H1 (cell line): ENCODE results near the gene UBE3A. TPM values are rescaled to one million over a fixed set of nuclear protein-coding genes. Genes with fewer than 3 reads are reported as not detected.

Experiments used
- CTCF ChIA-PET: fragments of 300-600 bp; sonication (Branson Sonifier 250); formaldehyde crosslinking; loops from one replicate; lab custom pipeline; 2021; ENCODE audit not compliant: partially characterized antibody; lab: Charles Lee
- POLR2A ChIA-PET: fragments of 300-600 bp; sonication (Branson Sonifier 250); formaldehyde crosslinking; loops from one replicate; lab custom pipeline; 2021; ENCODE audit warnings: inconsistent platforms; ENCODE audit not compliant: partially characterized antibody; lab: Charles Lee
- DNase-seq, 2 experiments: peaks; one replicate each; pipeline versions ENCODE4 v3.0.0 to v3.0.0-alpha.2; 2010 to 2022; ENCODE audit warnings: low spot score in 2 of 2, low read depth in 1 of 2, mixed read lengths in 1 of 2
- FAIRE-seq: peaks from 2 replicates; lab custom pipeline; 2011; peaks lifted over from hg19 to GRCh38; lab: Jason Lieb, UNC
- H2AFZ ChIP-seq: 2 replicates; pipeline ENCODE4 v1.8.1; 2012; ENCODE audit warnings: low read length, inconsistent platforms
- H2AK5ac ChIP-seq: 2 replicates; pipeline ENCODE4 v1.6.1; 2013; ENCODE audit warnings: low read depth, low read length
- H2BK120ac ChIP-seq: replicated peaks from 2 replicates; pipeline ENCODE3; 2013; ENCODE audit warnings: low read depth, low read length, inconsistent platforms
- H2BK12ac ChIP-seq: 2 replicates; pipeline ENCODE4 v1.6.1; 2013; ENCODE audit warnings: low read depth, low read length
- H2BK15ac ChIP-seq: 2 replicates; pipeline ENCODE4 v1.6.1; 2013; ENCODE audit warnings: low read length
- H2BK20ac ChIP-seq: 2 replicates; pipeline ENCODE4 v1.6.1; 2013; ENCODE audit warnings: low read length
- H2BK5ac ChIP-seq: 2 replicates; pipeline ENCODE4 v1.6.1; 2013; ENCODE audit warnings: low read depth, low read length
- H3K14ac ChIP-seq: 2 replicates; pipeline ENCODE4 v1.6.1; 2013; ENCODE audit warnings: inconsistent platforms; ENCODE audit not compliant: insufficient read length
- H3K18ac ChIP-seq: 2 replicates; pipeline ENCODE4 v1.6.1; 2013; ENCODE audit warnings: low read length; ENCODE audit errors: extremely low read depth
- H3K23ac ChIP-seq: 2 replicates; pipeline ENCODE4 v1.6.1; 2013; ENCODE audit warnings: inconsistent platforms; ENCODE audit not compliant: insufficient read length
- H3K23me2 ChIP-seq: 2 replicates; pipeline ENCODE4 v1.6.1; 2013; ENCODE audit warnings: low read depth, low read length
- H3K27ac ChIP-seq: 2 replicates; pipeline ENCODE4 v1.6.1; 2011; ENCODE audit warnings: low read depth, low read length, inconsistent platforms
- H3K27me3 ChIP-seq, 4 experiments: replicated peaks in 1 of 4; 1 replicate in 1 of 4; 2 replicates in 3 of 4; pipeline versions ENCODE4 v1.6.1 to v1.8.1; 2011 to 2013; ENCODE audit warnings: low read length in 3 of 4, mild to moderate bottlenecking in 3 of 4, inconsistent platforms in 2 of 4, mixed read lengths in 2 of 4, moderate library complexity in 1 of 4; ENCODE audit not compliant: control insufficient read depth in 3 of 4, insufficient read depth in 3 of 4; ENCODE audit errors: extremely low read depth in 1 of 4
- H3K36me3 ChIP-seq, 4 experiments: 2 replicates each; pipeline versions ENCODE4 v1.6.1 to v1.8.1; 2011 to 2013; ENCODE audit warnings: mild to moderate bottlenecking in 4 of 4, low read length in 3 of 4, moderate library complexity in 2 of 4, control low read depth in 1 of 4, inconsistent platforms in 1 of 4; ENCODE audit not compliant: insufficient read depth in 4 of 4, control insufficient read depth in 2 of 4
- H3K4ac ChIP-seq: replicated peaks from 2 replicates; pipeline ENCODE3; 2013; ENCODE audit warnings: low read length, low read depth, mixed read lengths, inconsistent platforms; ENCODE audit not compliant: insufficient read length
- H3K4me1 ChIP-seq, 4 experiments: replicated peaks in 1 of 4; 1 replicate in 1 of 4; 2 replicates in 3 of 4; pipeline versions ENCODE4 v1.6.1 to v1.8.1; 2011 to 2013; ENCODE audit warnings: low read length in 3 of 4, inconsistent platforms in 2 of 4, mixed read lengths in 1 of 4; ENCODE audit not compliant: insufficient read depth in 4 of 4, control insufficient read depth in 3 of 4
- H3K4me2 ChIP-seq, 2 experiments: 2 replicates each; pipeline versions ENCODE4 v1.6.1 to v1.8.1; 2011 to 2013; ENCODE audit warnings: low read depth in 2 of 2, low read length in 2 of 2, control low read depth in 1 of 2, inconsistent platforms in 1 of 2, mild to moderate bottlenecking in 1 of 2; ENCODE audit not compliant: insufficient read depth in 1 of 2
- H3K4me3 ChIP-seq, 4 experiments: fragments of 200-600, 300-600 bp in 1 of 4; sonication (generic), shearing (Covaris generic), sonication (Bioruptor Twin) in 1 of 4; 2 replicates each; pipeline versions ENCODE4 v1.5.1 to v1.8.1; 2011 to 2016; ENCODE audit warnings: low read length in 4 of 4, low read depth in 3 of 4, control low read depth in 2 of 4, inconsistent platforms in 2 of 4, mild to moderate bottlenecking in 2 of 4, mixed read lengths in 1 of 4, moderate library complexity in 1 of 4; ENCODE audit not compliant: insufficient read depth in 2 of 4; ENCODE audit errors: extremely low read depth in 1 of 4
- H3K56ac ChIP-seq: replicated peaks from 2 replicates; pipeline ENCODE3; 2013; ENCODE audit warnings: low read depth, mild to moderate bottlenecking, mixed read lengths, low read length, inconsistent platforms; ENCODE audit not compliant: insufficient read length
- H3K79me1 ChIP-seq: 2 replicates; pipeline ENCODE4 v1.6.1; 2013; ENCODE audit warnings: low read depth, low read length, control low read depth
- H3K79me2 ChIP-seq, 2 experiments: 2 replicates each; pipeline versions ENCODE4 v1.6.1 to v1.8.1; 2012 to 2013; ENCODE audit warnings: low read length in 2 of 2, mild to moderate bottlenecking in 2 of 2, inconsistent platforms in 1 of 2; ENCODE audit not compliant: insufficient read depth in 2 of 2, control insufficient read depth in 1 of 2
- H3K9ac ChIP-seq, 4 experiments: replicated peaks in 1 of 4; 1 replicate in 1 of 4; 2 replicates in 3 of 4; pipeline versions ENCODE4 v1.6.1 to v1.8.1; 2011 to 2013; ENCODE audit warnings: low read depth in 3 of 4, low read length in 3 of 4, control low read depth in 2 of 4, mild to moderate bottlenecking in 2 of 4, moderate library complexity in 2 of 4, inconsistent platforms in 1 of 4; ENCODE audit errors: extremely low read depth in 1 of 4
- H3K9me3 ChIP-seq, 2 experiments: 2 replicates each; pipeline versions ENCODE4 v1.6.1 to v1.8.1; 2012 to 2013; ENCODE audit warnings: mild to moderate bottlenecking in 2 of 2, moderate library complexity in 2 of 2, control low read depth in 1 of 2, inconsistent platforms in 1 of 2, low read depth in 1 of 2, low read length in 1 of 2, mixed read lengths in 1 of 2; ENCODE audit not compliant: insufficient read depth in 2 of 2
- H4K20me1 ChIP-seq, 2 experiments: replicated peaks in 1 of 2; 2 replicates each; pipeline versions ENCODE3 to v1.8.1; 2011 to 2013; ENCODE audit warnings: inconsistent platforms in 2 of 2, low read length in 2 of 2, mild to moderate bottlenecking in 1 of 2; ENCODE audit not compliant: insufficient read depth in 2 of 2, control insufficient read depth in 1 of 2
- H4K5ac ChIP-seq: 2 replicates; pipeline ENCODE4 v1.6.1; 2013; ENCODE audit warnings: low read length, low read depth, mixed read lengths, inconsistent platforms; ENCODE audit not compliant: insufficient read length
- H4K8ac ChIP-seq: 2 replicates; pipeline ENCODE4 v1.8.0; 2013; ENCODE audit warnings: mild to moderate bottlenecking, moderate library complexity, low read length, inconsistent platforms; ENCODE audit not compliant: insufficient read depth; ENCODE audit errors: extremely low read depth
- H4K91ac ChIP-seq: replicated peaks from 2 replicates; pipeline ENCODE3; 2013; ENCODE audit warnings: low read length, mixed read lengths, inconsistent platforms; ENCODE audit not compliant: insufficient read length
- CEBPB ChIP-seq: IDR thresholded peaks from 2 replicates; pipeline ENCODE4 v1.6.1; 2012; ENCODE audit warnings: low read depth, low read length
- POLR2A ChIP-seq, 2 experiments: IDR thresholded peaks; 1 replicate in 1 of 2; 2 replicates in 1 of 2; pipeline ENCODE4 v1.6.1; 2011; ENCODE audit warnings: low read depth in 2 of 2, low read length in 2 of 2, mild to moderate bottlenecking in 2 of 2; ENCODE audit errors: control extremely low read depth in 1 of 2
- RNF2 ChIP-seq: fragments of 200-900, 300-1000 bp; sonication (generic); IDR thresholded peaks from 2 replicates; pipeline ENCODE4 v1.7.1; 2016; ENCODE audit warnings: borderline replicate concordance, low read depth, mild to moderate bottlenecking, antibody characterized with exemption, low read length; ENCODE audit not compliant: poor library complexity, severe bottlenecking; ENCODE audit errors: missing control alignments
- TEAD4 ChIP-seq: IDR thresholded peaks from 2 replicates; pipeline ENCODE4 v1.6.1; 2012; ENCODE audit warnings: low read depth, low read length, inconsistent platforms, mixed read lengths
- YY1 ChIP-seq: IDR thresholded peaks from 2 replicates; pipeline ENCODE4 v1.6.1; 2011; ENCODE audit warnings: low read depth, mild to moderate bottlenecking, low read length
- WGBS, 2 experiments: shearing (Covaris generic) in 1 of 2; methylation state at CpG; one replicate each; pipeline versions ENCODE4 v1.1.6 to v1.1.7; 2013 to 2015; ENCODE audit warnings: low lambda C conversion rate in 2 of 2, mixed read lengths in 2 of 2, inconsistent platforms in 1 of 2, low coverage in 1 of 2, missing lambda C conversion rate in 1 of 2; ENCODE audit not compliant: insufficient replicate concordance in 2 of 2, insufficient coverage in 1 of 2, insufficient read length in 1 of 2; ENCODE audit errors: extremely low coverage in 1 of 2, missing lambda C conversion rate in 1 of 2; 5-methylcytosine and 5-hydroxymethylcytosine counted together
- polyA plus RNA-seq, 7 experiments: library from polyadenylated mRNA; depleted of rRNA in 3 of 7; stranded (reverse) in 5 of 7; unstranded in 2 of 7; fragments of >200 nt in 5 of 7; fragments of 200-250 nt in 2 of 7; gene quantifications; 1 replicate in 5 of 7; 2 replicates in 1 of 7; 4 replicates in 1 of 7; pipeline versions ENCODE4 v1.2.1 to v1.2.3, GENCODE V29; 2011 to 2013; ENCODE audit warnings: missing spikeins in 2 of 7, mixed read lengths in 2 of 7
- total RNA-seq: library from RNA; stranded (reverse); fragmentation: NEBNext Ultra II Directional; extraction: Animal tissue kit (Norgen Biotek cat#: 25700); gene quantifications from 2 replicates; pipeline ENCODE4 v1.2.1, GENCODE V29; 2021

Gene UBE3A
- total and polyA plus RNA-seq, 2 of the 8 experiments (the other 6 are each of a cell fraction or from before 2014, with no cell fraction given), result 13.8 to 110 TPM

DNA sequence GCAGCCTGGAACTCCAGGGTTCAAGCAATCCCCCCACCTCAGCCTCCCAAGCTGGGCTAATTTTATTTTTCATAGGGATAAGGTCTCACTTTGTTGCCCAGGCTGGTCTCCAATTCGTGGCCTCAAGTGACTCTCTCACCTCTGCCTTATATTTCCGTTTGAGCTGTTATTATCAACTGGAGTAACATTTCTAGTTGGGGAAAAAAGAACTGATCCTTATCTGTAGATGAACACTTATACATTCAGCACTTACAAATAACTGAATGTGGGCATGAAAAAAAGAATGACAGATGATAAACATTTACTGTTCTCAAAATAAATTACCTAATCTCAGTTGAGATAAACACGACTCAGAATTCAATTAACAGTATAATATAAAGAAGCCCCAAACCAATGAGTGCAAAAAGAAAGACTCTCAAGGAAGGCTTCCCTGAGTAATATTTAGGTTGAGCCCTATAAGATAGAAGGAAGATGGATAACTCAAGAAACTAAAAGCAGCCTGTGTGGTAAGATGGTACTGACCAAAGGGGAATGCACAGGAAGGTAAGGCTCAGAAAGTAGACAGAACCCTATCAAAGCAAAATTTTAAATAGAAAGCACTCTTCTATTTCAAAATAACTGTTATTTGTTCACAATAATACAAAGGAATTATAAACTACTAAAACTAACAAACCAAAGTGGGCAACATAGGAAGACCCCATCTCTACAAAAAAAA is 11.8 kb downstream of the UBE3A start:
- CTCF ChIA-PET, result no interaction called here
- H3K79me2 ChIP-seq, result peaks cover 13 to 97% of the 10 kb centered on the region in 2 experiments
- no peak overlapping the region for H4K8ac ChIP-seq
- no peak overlapping the region for H3K23ac ChIP-seq
- no peak overlapping the region for H3K4me3 ChIP-seq
- peaks cover 0 to 3% (median 1%) of the 10 kb centered on the region in 4 experiments; a peak in 5 of 7 replicates for H3K4me1 ChIP-seq
- H3K56ac ChIP-seq, result no peak overlapping the region
- H3K14ac ChIP-seq, result no peak overlapping the region
- H3K36me3 ChIP-seq, result no peaks in the 10 kb centered on the region
- H3K27ac ChIP-seq, result no peak overlapping the region
- H2AFZ ChIP-seq, result no peak overlapping the region
- FAIRE-seq (no peak), DNase-seq (no peak)
- H2BK12ac ChIP-seq, result no peak overlapping the region
- H2BK20ac ChIP-seq, result no peak overlapping the region
- 85% methylated on average over 3 of the region's 3 CpGs; no CpG with 5 or more reads in 1 of the 2 experiments for WGBS, 2 experiments
- H3K4me2 ChIP-seq, result no peak overlapping the region
- H4K20me1 ChIP-seq, result peaks cover 5 to 12% of the 10 kb centered on the region in 2 experiments
- TF ChIP-seq POLR2A (IDR thresholded peaks at IDR 0.05; ENCODE audit: control extremely low read depth in 1 of 2, low read depth in 2 of 2, low read length in 2 of 2) (no peak), YY1 (no peak), RNF2 (no peak), TEAD4 (no peak), CEBPB (no peak)
- H2AK5ac ChIP-seq, result no peak overlapping the region
- POLR2A ChIA-PET, result interaction anchor here (0.6 to 1.5 kb wide), 5 partner anchors 8 to 72 kb away, joined by 3 to 4 read pairs (median 3); no protein-coding TSS in a partner anchor
- no peaks in the 10 kb centered on the region for H3K27me3 ChIP-seq
- H3K18ac ChIP-seq, result no peak overlapping the region
- H4K91ac ChIP-seq, result no peak overlapping the region
- H3K4ac ChIP-seq, result no peak overlapping the region
- H2BK15ac ChIP-seq, result no peak overlapping the region
- no peak overlapping the region for H2BK5ac ChIP-seq
- H3K9me3 ChIP-seq, result no peaks in the 10 kb centered on the region
- H4K5ac ChIP-seq, result no peak overlapping the region
- H3K79me1 ChIP-seq, result peaks cover 2% of the 10 kb centered on the region; the same call in 1 of the 2 replicates
- no peaks in the 10 kb centered on the region for H3K23me2 ChIP-seq
- no peak overlapping the region for H2BK120ac ChIP-seq
- no peak overlapping the region for H3K9ac ChIP-seq
